HepG2 (cell line): ENCODE results near the gene ARL6IP4.

Source experiments
- CTCF ChIP-seq: sonication (generic); formaldehyde crosslinking; IDR thresholded peaks from 2 replicates; pipeline ENCODE4 v1.5.0; 2020; ENCODE audit warnings: mild to moderate bottlenecking, missing genetic modification reagents, moderate library complexity
- FOSL2 ChIP-seq: sonication (generic); formaldehyde crosslinking; IDR thresholded peaks from 2 replicates; pipeline ENCODE4 v1.4.0; 2020; ENCODE audit warnings: missing genetic modification reagents
- FOXK1 ChIP-seq: sonication (generic); formaldehyde crosslinking; IDR thresholded peaks from 2 replicates; pipeline ENCODE4 v1.4.0; 2020; ENCODE audit warnings: low read depth, missing genetic modification reagents, borderline replicate concordance
- FOXM1 ChIP-seq: sonication (generic); formaldehyde crosslinking; IDR thresholded peaks from 2 replicates; pipeline ENCODE4 v1.5.0; 2020; ENCODE audit warnings: missing genetic modification reagents
- MAF1 ChIP-seq: sonication (generic); formaldehyde crosslinking; IDR thresholded peaks from 2 replicates; pipeline ENCODE4 v1.5.0; 2020; ENCODE audit warnings: missing genetic modification reagents, borderline replicate concordance
- PHF8 ChIP-seq: sonication (generic); formaldehyde crosslinking; IDR thresholded peaks from 2 replicates; pipeline ENCODE4 v1.5.0; 2020; ENCODE audit warnings: missing genetic modification reagents
- STAT6 ChIP-seq: sonication (generic); formaldehyde crosslinking; IDR thresholded peaks from 2 replicates; pipeline ENCODE4 v1.4.0; 2020; ENCODE audit warnings: missing genetic modification reagents, mild to moderate bottlenecking, borderline replicate concordance
- ZKSCAN1 ChIP-seq: fragments of 150-350 bp; IDR thresholded peaks from 2 replicates; pipeline ENCODE4 v1.6.1; 2014; ENCODE audit warnings: low read length
- ZNF512B ChIP-seq: sonication (generic); formaldehyde crosslinking; IDR thresholded peaks from 2 replicates; pipeline ENCODE4 v1.5.1; 2020; ENCODE audit warnings: missing genetic modification reagents, mild to moderate bottlenecking, borderline replicate concordance

- no peak for TF ChIP-seq CTCF (CRISPR knock-in tag)
- TF ChIP-seq FOXK1 (CRISPR knock-in tag) = no peak
- TF ChIP-seq MAF1 = no peak
- TF ChIP-seq STAT6 (CRISPR knock-in tag) = no peak
- no peak for TF ChIP-seq ZKSCAN1
- TF ChIP-seq PHF8 (CRISPR knock-in tag) = no peak
- TF ChIP-seq FOXM1 (CRISPR knock-in tag) = no peak
- TF ChIP-seq ZNF512B (CRISPR knock-in tag) = no peak
- TF ChIP-seq FOSL2 = no peak
These were observed 18.9 kb downstream of the ARL6IP4 start for GRCh38 chr12:122999196-122999946.
